Astrocyte (in vitro differentiated cells and primary cell): ENCODE data around the gene INSC. TPM values are rescaled to one million over a fixed set of nuclear protein-coding genes. Genes with fewer than 3 reads are reported as not detected.

Experiments used
- DNase-seq: peaks from one replicate; pipeline ENCODE4 v3.0.0-alpha.2; 2010; ENCODE audit warnings: low read depth
- FAIRE-seq: peaks from 2 replicates; lab custom pipeline; 2011; peaks lifted over from hg19 to GRCh38; lab: Jason Lieb, UNC
- H2AFZ ChIP-seq: 2 replicates; pipeline ENCODE4 v1.6.0; 2012; ENCODE audit warnings: low read depth, low read length, inconsistent platforms
- H3K27ac ChIP-seq: 2 replicates; pipeline ENCODE4 v1.5.1; 2011; ENCODE audit warnings: low read depth, low read length, inconsistent platforms
- H3K27me3 ChIP-seq: 2 replicates; pipeline ENCODE4 v1.6.0; 2011; ENCODE audit warnings: low read length, inconsistent platforms; ENCODE audit not compliant: insufficient read depth
- H3K36me3 ChIP-seq: 2 replicates; pipeline ENCODE4 v1.5.1; 2011; ENCODE audit warnings: low read length, inconsistent platforms; ENCODE audit not compliant: insufficient read depth
- H3K4me1 ChIP-seq: 2 replicates; pipeline ENCODE4 v1.5.1; 2011; ENCODE audit warnings: low read length, inconsistent platforms; ENCODE audit not compliant: insufficient read depth
- H3K4me2 ChIP-seq: 2 replicates; pipeline ENCODE4 v1.6.0; 2012; ENCODE audit warnings: low read length, inconsistent platforms
- H3K4me3 ChIP-seq: 2 replicates; pipeline ENCODE4 v1.5.1; 2011; ENCODE audit warnings: low read depth, mild to moderate bottlenecking, low read length, inconsistent platforms; ENCODE audit not compliant: insufficient read depth
- H3K79me2 ChIP-seq: 2 replicates; pipeline ENCODE4 v1.6.0; 2012; ENCODE audit warnings: mild to moderate bottlenecking, low read length, inconsistent platforms; ENCODE audit not compliant: insufficient read depth
- H3K9ac ChIP-seq: 2 replicates; pipeline ENCODE4 v1.6.0; 2012; ENCODE audit warnings: mild to moderate bottlenecking, low read length, inconsistent platforms
- H3K9me3 ChIP-seq: 2 replicates; pipeline ENCODE4 v1.5.1; 2012; ENCODE audit warnings: low read depth, mild to moderate bottlenecking, low read length, inconsistent platforms; ENCODE audit not compliant: insufficient read depth
- H4K20me1 ChIP-seq: 2 replicates; pipeline ENCODE4 v1.6.0; 2012; ENCODE audit warnings: low read length, inconsistent platforms; ENCODE audit not compliant: insufficient read depth
- H3K27ac Mint-ChIP-seq: one replicate; pipeline ENCODE4 v1.8.0; 2021; ENCODE audit warnings: mild to moderate bottlenecking, mixed read lengths; ENCODE audit not compliant: unreplicated experiment
- H3K27me3 Mint-ChIP-seq: one replicate; pipeline ENCODE4 v1.8.0; 2021; ENCODE audit warnings: low read depth, mixed read lengths; ENCODE audit not compliant: unreplicated experiment
- H3K36me3 Mint-ChIP-seq: one replicate; pipeline ENCODE4 v1.8.0; 2021; ENCODE audit warnings: low read depth, mixed read lengths; ENCODE audit not compliant: unreplicated experiment
- H3K4me1 Mint-ChIP-seq: one replicate; pipeline ENCODE4 v1.8.0; 2021; ENCODE audit warnings: low read depth, mixed read lengths; ENCODE audit not compliant: unreplicated experiment
- H3K4me3 Mint-ChIP-seq: one replicate; pipeline ENCODE4 v1.8.0; 2021; ENCODE audit warnings: mild to moderate bottlenecking, moderate library complexity, mixed read lengths; ENCODE audit not compliant: unreplicated experiment
- H3K9me3 Mint-ChIP-seq: one replicate; pipeline ENCODE4 v1.8.0; 2021; ENCODE audit warnings: mild to moderate bottlenecking, mixed read lengths; ENCODE audit not compliant: unreplicated experiment
- CTCF ChIP-seq: IDR thresholded peaks from 2 replicates; pipeline ENCODE4 v1.5.1; 2011; ENCODE audit warnings: low read depth, mild to moderate bottlenecking, inconsistent platforms, low read length, moderate library complexity; ENCODE audit not compliant: insufficient read depth
- EZH2 ChIP-seq: IDR thresholded peaks from 2 replicates; pipeline ENCODE4 v1.6.1; 2012; ENCODE audit warnings: mild to moderate bottlenecking, low read length, inconsistent platforms; ENCODE audit not compliant: insufficient read depth
- total RNA-seq: library from RNA; stranded (reverse); gene quantifications from 2 replicates; pipeline ENCODE4 v1.2.1, GENCODE V29; 2021

Gene INSC
- total RNA-seq, 1 donor from 2014 or later = not detected

GRCh38 chr11:15248749-15249148, 134.0 kb downstream of the INSC start:
- Mint-ChIP-seq H3K27me3 (peaks cover 5% of the 10 kb centered on the region), H3K4me3 (no peak overlapping the region), H3K4me1 (peaks cover 7% of the 10 kb centered on the region), H3K36me3 (no peaks in the 10 kb centered on the region), H3K9me3 (no peaks in the 10 kb centered on the region), H3K27ac (no peak overlapping the region)
- no peaks in the 10 kb centered on the region for H3K9me3 ChIP-seq
- no peak for TF ChIP-seq EZH2
- H3K36me3 ChIP-seq = no peaks in the 10 kb centered on the region
- H3K4me1 ChIP-seq = no peaks in the 10 kb centered on the region
- H3K9ac ChIP-seq = no peak overlapping the region
- H3K79me2 ChIP-seq = no peaks in the 10 kb centered on the region
- no peak overlapping the region for H3K4me2 ChIP-seq
- no peak overlapping the region for H3K4me3 ChIP-seq
- no peaks in the 10 kb centered on the region for H4K20me1 ChIP-seq
- H2AFZ ChIP-seq = no peak overlapping the region
- H3K27ac ChIP-seq = no peak overlapping the region
- no peaks in the 10 kb centered on the region for H3K27me3 ChIP-seq
- DNase-seq (no peak), FAIRE-seq (no peak)

- no peaks in the 10 kb centered on the region for H3K9me3 Mint-ChIP-seq
- no peaks in the 10 kb centered on the region for H3K36me3 Mint-ChIP-seq
- Histone ChIP-seq H3K4me2 (no peak overlapping the region), H3K27me3 (no peaks in the 10 kb centered on the region), H2AFZ (no peak overlapping the region), H4K20me1 (no peaks in the 10 kb centered on the region), H3K36me3 (no peaks in the 10 kb centered on the region), H3K4me1 (no peaks in the 10 kb centered on the region), H3K79me2 (no peaks in the 10 kb centered on the region), H3K27ac (no peak overlapping the region), H3K4me3 (no peak overlapping the region), H3K9me3 (no peaks in the 10 kb centered on the region), H3K9ac (no peak overlapping the region)
- TF ChIP-seq CTCF (no peak), EZH2 (no peak)
- H3K4me3 Mint-ChIP-seq = no peak overlapping the region
- no peak overlapping the region for H3K27ac Mint-ChIP-seq
- H3K4me1 Mint-ChIP-seq = peaks cover 8% of the 10 kb centered on the region
- DNase-seq = peak; percentile 33
- FAIRE-seq = no peak
- no peaks in the 10 kb centered on the region for H3K27me3 Mint-ChIP-seq
These were observed 143.9 kb downstream of the INSC start for GRCh38 chr11:15258433-15259165.

GRCh38 chr11:15266999-15267398, 152.3 kb downstream of the INSC start:
- H4K20me1 ChIP-seq = no peaks in the 10 kb centered on the region
- no peaks in the 10 kb centered on the region for H3K27me3 Mint-ChIP-seq
- no peaks in the 10 kb centered on the region for H3K4me1 ChIP-seq
- no peaks in the 10 kb centered on the region for H3K79me2 ChIP-seq
- no peaks in the 10 kb centered on the region for H3K9me3 ChIP-seq
- no peak overlapping the region for H3K4me2 ChIP-seq
- H3K4me1 Mint-ChIP-seq = no peaks in the 10 kb centered on the region
- H3K27ac Mint-ChIP-seq = no peak overlapping the region
- H3K9ac ChIP-seq = no peak overlapping the region
- H3K4me3 Mint-ChIP-seq = no peak overlapping the region
- no peaks in the 10 kb centered on the region for H3K36me3 ChIP-seq
- no peaks in the 10 kb centered on the region for H3K9me3 Mint-ChIP-seq
- H3K27me3 ChIP-seq = no peaks in the 10 kb centered on the region
- FAIRE-seq = no peak
- no peak overlapping the region for H2AFZ ChIP-seq
- DNase-seq = no peak
- no peak overlapping the region for H3K27ac ChIP-seq
- H3K36me3 Mint-ChIP-seq = no peaks in the 10 kb centered on the region
- no peak overlapping the region for H3K4me3 ChIP-seq
- TF ChIP-seq CTCF (no peak), EZH2 (no peak)
